ENCODE measurements around the gene CFAP65.

CFAP65 gene

DNA sequence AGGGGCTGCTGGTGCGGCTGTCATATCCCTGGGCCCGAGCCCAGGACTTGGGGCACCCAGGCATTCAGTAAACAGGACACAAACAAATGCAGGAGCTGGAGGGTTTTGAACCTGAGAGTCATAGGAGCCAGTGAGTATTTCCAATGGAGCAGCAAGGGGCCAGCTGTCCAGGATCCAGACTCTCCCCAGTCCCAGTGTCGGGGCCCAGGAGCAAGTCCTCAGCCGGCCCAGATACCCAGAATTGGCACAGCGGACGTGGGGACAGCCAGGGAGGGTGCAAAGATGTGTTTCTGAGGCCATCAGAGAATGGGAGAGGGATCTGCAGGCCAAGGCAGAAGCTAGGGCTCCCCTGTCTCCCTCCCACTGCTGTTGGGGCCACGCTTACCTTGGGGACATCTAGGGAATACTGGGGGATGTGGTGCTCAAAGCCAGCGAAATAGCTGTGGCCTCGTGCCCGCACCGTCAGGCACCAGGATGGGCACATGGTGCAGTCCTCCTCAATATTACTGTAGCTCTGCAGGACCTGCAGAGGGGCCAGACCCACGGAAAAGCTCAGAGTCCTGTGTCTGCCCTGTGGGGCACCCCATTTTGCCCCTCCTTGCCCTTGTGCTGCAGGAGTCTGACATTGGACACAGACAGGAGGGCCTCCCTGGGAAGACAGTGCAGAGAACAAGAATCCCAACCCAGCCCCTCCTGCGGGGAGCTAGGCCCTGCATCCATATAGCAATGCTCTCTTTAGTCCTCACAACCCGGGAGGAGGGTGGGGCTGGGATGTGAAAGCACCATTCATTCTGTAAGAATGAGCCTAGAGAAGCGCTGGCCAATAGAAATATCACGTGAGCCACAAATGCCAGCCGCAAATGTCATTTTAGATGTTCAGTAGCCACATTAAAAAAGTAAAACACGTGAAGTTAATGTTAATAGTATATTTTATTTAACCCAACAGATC is 15.4 kb downstream of the CFAP65 start:
- DNase-seq (ENCODE audit: low read depth), result no peak
- no peak overlapping the region for H3K4me3 ChIP-seq (ENCODE audit: low read length)
- no peak for TF ChIP-seq CTCF (conservative IDR thresholded peaks at IDR 0.05; ENCODE audit: low read length)

DNA sequence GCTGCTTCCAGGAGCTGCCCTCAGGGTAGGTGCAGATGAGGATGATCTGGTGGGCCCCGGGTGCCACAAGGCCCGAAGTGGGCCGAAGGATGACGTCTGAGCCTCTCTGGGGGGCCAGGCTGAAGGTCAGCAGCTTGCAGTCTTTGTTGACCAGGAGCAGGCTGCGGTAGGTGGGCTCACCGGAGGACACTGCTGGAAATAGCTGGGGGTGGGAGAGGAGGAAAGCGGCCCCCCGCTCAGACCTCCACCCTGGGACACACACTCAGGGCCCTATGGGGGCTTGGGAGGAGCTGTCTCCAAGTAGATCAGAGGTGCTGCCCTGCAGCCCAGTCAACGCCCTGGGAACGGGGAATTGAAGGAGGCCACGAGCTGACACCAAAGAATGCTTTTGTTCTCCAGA is 17.3 kb downstream of the CFAP65 start:
- DNase-seq (ENCODE audit: low read depth), result no peak
- H3K4me3 ChIP-seq (ENCODE audit: low read length), result no peak overlapping the region
- TF ChIP-seq CTCF (conservative IDR thresholded peaks at IDR 0.05; ENCODE audit: low read length), result no peak

GRCh38 chr2:219023045-219023605 is 18.2 kb downstream of the CFAP65 start:
- TF ChIP-seq CTCF (conservative IDR thresholded peaks at IDR 0.05; ENCODE audit: low read length), result no peak
- DNase-seq (ENCODE audit: low read depth), result no peak
- no peak overlapping the region for H3K4me3 ChIP-seq (ENCODE audit: low read length)

DNA sequence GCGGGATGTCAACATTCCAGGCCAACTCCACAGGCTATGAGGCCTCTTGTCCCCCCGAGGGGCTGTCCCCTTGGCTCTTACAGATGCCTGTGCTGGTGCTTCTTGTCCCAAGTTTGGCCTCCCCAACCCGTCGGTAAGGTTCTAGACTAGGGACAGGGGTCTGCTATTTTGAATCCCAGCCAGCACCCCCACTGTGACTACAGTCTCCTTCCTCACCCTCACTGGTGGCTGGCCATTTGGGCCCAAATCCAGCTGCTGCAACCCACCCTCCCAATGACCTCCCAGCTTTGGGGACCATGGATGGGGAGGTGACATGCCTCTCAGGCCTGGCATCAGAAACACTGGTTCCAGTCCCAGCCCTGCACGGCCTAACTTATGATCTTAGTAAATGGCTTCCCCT is 18.7 kb downstream of the CFAP65 start:
- no peak for DNase-seq (ENCODE audit: low read depth)
- H3K4me3 ChIP-seq (ENCODE audit: low read length), result no peak overlapping the region
- TF ChIP-seq CTCF (conservative IDR thresholded peaks at IDR 0.05; ENCODE audit: low read length), result no peak

DNA sequence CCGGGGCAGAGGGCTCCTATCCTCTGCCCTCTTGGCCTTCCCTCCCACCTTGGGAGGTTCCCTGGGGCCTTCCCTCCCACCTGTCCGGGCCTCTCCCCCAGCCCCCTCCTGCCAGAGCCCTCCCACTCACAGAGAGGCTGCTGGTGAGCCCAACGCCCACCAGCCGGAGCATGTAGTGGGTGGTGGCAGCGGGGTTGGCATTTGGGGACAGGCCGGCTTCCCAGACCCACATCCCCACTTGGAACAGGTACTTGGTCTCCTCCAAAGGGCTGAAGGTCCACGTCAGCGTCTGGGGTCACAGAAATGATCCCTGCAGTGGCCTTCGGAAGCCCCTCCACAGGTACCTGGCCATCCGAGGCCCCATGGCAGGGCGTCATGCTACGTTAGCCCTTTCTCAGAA is 19.3 kb downstream of the CFAP65 start:
- H3K4me3 ChIP-seq (ENCODE audit: low read length), result no peak overlapping the region
- DNase-seq (ENCODE audit: low read depth), result no peak
- TF ChIP-seq CTCF (conservative IDR thresholded peaks at IDR 0.05; ENCODE audit: low read length), result no peak

DNA sequence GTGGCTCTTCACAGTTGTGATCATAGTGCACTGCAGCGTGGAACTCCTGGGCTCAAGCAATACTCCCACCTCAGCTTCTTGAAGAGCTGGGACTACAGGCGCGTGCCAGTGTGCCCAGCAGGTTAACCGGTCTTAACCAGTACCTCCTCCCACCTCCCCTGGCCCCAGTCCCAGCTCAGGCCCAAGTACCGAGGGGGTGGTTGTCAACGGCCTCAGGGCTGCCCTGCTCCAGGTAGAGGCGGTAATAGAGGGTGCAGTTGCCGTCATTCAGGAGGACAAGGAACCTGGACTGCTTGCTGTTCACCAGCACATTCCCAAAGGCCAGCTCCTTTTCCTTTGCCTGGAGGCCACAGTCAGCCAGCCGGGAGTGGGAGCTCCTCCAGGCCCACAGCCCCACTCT is 19.7 kb downstream of the CFAP65 start:
- no peak for TF ChIP-seq CTCF (conservative IDR thresholded peaks at IDR 0.05; ENCODE audit: low read length)
- H3K4me3 ChIP-seq (ENCODE audit: low read length), result no peak overlapping the region
- no peak for DNase-seq (ENCODE audit: low read depth)

Data from AG10803 (cell line).